Measurements from ENCODE around the gene EPHA5. TPM values are rescaled to one million over a fixed set of nuclear protein-coding genes. Genes with fewer than 3 reads are reported as not detected.
"Not testable (repeated sequence)": the region's sequence is repeated elsewhere in the genome, so short reads cannot be mapped to it uniquely, and the experiment has no call there.

Gene EPHA5
- total RNA-seq, 1 donor: 0.72 TPM

DNA sequence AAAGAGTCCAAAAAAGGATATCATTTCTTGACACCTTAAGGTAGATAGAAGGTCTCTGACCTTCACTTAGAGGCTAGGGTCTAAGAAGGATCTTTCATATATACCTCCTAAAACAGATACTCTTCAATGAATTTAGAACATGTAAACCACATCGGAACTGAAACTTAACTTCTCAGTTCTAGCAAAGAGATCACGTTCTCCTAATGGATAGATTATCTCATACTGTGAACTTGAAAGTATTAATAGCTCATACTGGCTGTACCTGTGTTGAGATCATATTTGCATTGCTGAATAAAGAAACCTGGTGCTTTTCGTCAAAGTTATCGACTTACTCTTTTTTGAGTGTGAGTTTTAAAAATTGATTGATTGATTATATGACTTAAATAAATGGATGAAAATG lies 353.8 kb downstream of the EPHA5 start:
- Histone ChIP-seq H3K9me3 (ENCODE audit: low read depth, low read length) (no peaks in the 10 kb centered on the region), H3K79me2 (ENCODE audit: insufficient read depth, low read length) (no peaks in the 10 kb centered on the region), H4K20me1 (ENCODE audit: insufficient read depth, low read length) (no peaks in the 10 kb centered on the region), H3K27ac (ENCODE audit: low read depth, low read length) (no peak overlapping the region), H2AFZ (ENCODE audit: low read length) (no peak overlapping the region), H3K4me2 (ENCODE audit: insufficient read depth, low read length) (no peak overlapping the region), H3K36me3 (ENCODE audit: insufficient read depth, low read length) (no peaks in the 10 kb centered on the region), H3K4me3 (ENCODE audit: insufficient read depth, low read length) (no peak overlapping the region), H3K27me3 (ENCODE audit: insufficient read depth, low read length) (no peaks in the 10 kb centered on the region), H3K4me1 (ENCODE audit: insufficient read depth, low read length) (no peaks in the 10 kb centered on the region)
- DNase-seq (ENCODE audit: insufficient read length, low spot score, missing footprints): no peak
- TF ChIP-seq, protein P1, sequence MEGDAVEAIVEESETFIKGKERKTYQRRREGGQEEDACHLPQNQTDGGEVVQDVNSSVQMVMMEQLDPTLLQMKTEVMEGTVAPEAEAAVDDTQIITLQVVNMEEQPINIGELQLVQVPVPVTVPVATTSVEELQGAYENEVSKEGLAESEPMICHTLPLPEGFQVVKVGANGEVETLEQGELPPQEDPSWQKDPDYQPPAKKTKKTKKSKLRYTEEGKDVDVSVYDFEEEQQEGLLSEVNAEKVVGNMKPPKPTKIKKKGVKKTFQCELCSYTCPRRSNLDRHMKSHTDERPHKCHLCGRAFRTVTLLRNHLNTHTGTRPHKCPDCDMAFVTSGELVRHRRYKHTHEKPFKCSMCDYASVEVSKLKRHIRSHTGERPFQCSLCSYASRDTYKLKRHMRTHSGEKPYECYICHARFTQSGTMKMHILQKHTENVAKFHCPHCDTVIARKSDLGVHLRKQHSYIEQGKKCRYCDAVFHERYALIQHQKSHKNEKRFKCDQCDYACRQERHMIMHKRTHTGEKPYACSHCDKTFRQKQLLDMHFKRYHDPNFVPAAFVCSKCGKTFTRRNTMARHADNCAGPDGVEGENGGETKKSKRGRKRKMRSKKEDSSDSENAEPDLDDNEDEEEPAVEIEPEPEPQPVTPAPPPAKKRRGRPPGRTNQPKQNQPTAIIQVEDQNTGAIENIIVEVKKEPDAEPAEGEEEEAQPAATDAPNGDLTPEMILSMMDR (IDR thresholded peaks at IDR 0.05; ENCODE audit: extremely low read depth, low read depth, low read length): no peak

- Histone ChIP-seq H3K4me1 (ENCODE audit: insufficient read depth, low read length) (no peaks in the 10 kb centered on the region), H3K4me2 (ENCODE audit: insufficient read depth, low read length) (no peak overlapping the region), H3K79me2 (ENCODE audit: insufficient read depth, low read length) (no peaks in the 10 kb centered on the region), H3K27me3 (ENCODE audit: insufficient read depth, low read length) (no peaks in the 10 kb centered on the region), H3K4me3 (ENCODE audit: insufficient read depth, low read length) (no peak overlapping the region), H3K36me3 (ENCODE audit: insufficient read depth, low read length) (no peaks in the 10 kb centered on the region), H3K9me3 (ENCODE audit: low read depth, low read length) (no peaks in the 10 kb centered on the region), H4K20me1 (ENCODE audit: insufficient read depth, low read length) (no peaks in the 10 kb centered on the region), H3K27ac (ENCODE audit: low read depth, low read length) (no peak overlapping the region), H2AFZ (ENCODE audit: low read length) (no peak overlapping the region)
- TF ChIP-seq, protein P1 (IDR thresholded peaks at IDR 0.05; ENCODE audit: extremely low read depth, low read depth, low read length): no peak
- no peak for DNase-seq (ENCODE audit: insufficient read length, low spot score, missing footprints)
Observed at GRCh38 chr4:65311120-65311519, 359.2 kb downstream of the EPHA5 start.

- no peak overlapping the region for H3K4me3 ChIP-seq (ENCODE audit: insufficient read depth, low read length)
- no peak overlapping the region for H3K27ac ChIP-seq (ENCODE audit: low read depth, low read length)
- H4K20me1 ChIP-seq (ENCODE audit: insufficient read depth, low read length): no peaks in the 10 kb centered on the region
- DNase-seq (ENCODE audit: insufficient read length, low spot score, missing footprints): no peak
- H3K4me2 ChIP-seq (ENCODE audit: insufficient read depth, low read length): no peak overlapping the region
- H3K9me3 ChIP-seq (ENCODE audit: low read depth, low read length): no peaks in the 10 kb centered on the region
- no peaks in the 10 kb centered on the region for H3K27me3 ChIP-seq (ENCODE audit: insufficient read depth, low read length)
- H3K4me1 ChIP-seq (ENCODE audit: insufficient read depth, low read length): no peaks in the 10 kb centered on the region
- TF ChIP-seq, protein P1 (IDR thresholded peaks at IDR 0.05; ENCODE audit: extremely low read depth, low read depth, low read length): no peak
- no peaks in the 10 kb centered on the region for H3K36me3 ChIP-seq (ENCODE audit: insufficient read depth, low read length)
- H2AFZ ChIP-seq (ENCODE audit: low read length): no peak overlapping the region
- no peaks in the 10 kb centered on the region for H3K79me2 ChIP-seq (ENCODE audit: insufficient read depth, low read length)
Observed at GRCh38 chr4:65310586-65310985, 359.7 kb downstream of the EPHA5 start.

DNA sequence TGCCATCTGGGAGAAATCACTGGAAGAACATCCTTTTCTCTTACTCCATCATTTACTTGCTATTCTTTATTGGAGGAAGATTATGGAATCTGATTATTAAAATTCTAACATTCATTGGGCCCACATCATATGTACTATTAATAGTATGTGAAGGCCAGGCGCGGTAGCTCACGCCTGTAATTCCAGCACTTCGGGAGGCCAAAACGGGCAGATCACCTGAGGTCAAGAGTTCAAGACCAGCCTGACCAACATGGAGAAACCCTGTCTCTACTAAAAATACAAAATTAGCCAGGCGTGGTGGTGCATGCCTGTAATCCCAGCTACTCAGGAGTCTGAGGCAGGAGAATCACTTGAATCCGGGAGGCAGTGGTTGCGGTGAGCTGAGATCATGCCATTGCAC lies 361.7 kb downstream of the EPHA5 start:
- not testable (repeated sequence) for H3K27ac ChIP-seq (ENCODE audit: low read depth, low read length); H3K4me3 ChIP-seq (ENCODE audit: insufficient read depth, low read length); DNase-seq (ENCODE audit: insufficient read length, low spot score, missing footprints); H3K36me3 ChIP-seq (ENCODE audit: insufficient read depth, low read length); H2AFZ ChIP-seq (ENCODE audit: low read length); H4K20me1 ChIP-seq (ENCODE audit: insufficient read depth, low read length); H3K9me3 ChIP-seq (ENCODE audit: low read depth, low read length); H3K27me3 ChIP-seq (ENCODE audit: insufficient read depth, low read length); H3K79me2 ChIP-seq (ENCODE audit: insufficient read depth, low read length); H3K4me1 ChIP-seq (ENCODE audit: insufficient read depth, low read length); H3K4me2 ChIP-seq (ENCODE audit: insufficient read depth, low read length)
